ENCODE results near the gene CLSTN2.

- TF ChIP-seq POLR2A (IDR thresholded peaks at IDR 0.05) (no peak), CTCF (IDR thresholded peaks at IDR 0.05) (no peak), POLR2AphosphoS5 (IDR thresholded peaks at IDR 0.05) (no peak)
Measured at GRCh38 chr3:140430494-140430893, 495.5 kb downstream of the CLSTN2 start.

Measured in prostate gland (tissue), 2 donors.